Measurements from ENCODE around the gene DYRK3.
"Not testable (repeated sequence)": the region's sequence is repeated elsewhere in the genome, so short reads cannot be mapped to it uniquely, and the experiment has no call there.

Gene DYRK3

GRCh38 chr1:206631085-206631509 lies 4.2 kb upstream of the DYRK3 start:
- no peak for DNase-seq

GRCh38 chr1:206633708-206634121 lies 1.6 kb upstream of the DYRK3 start:
- DNase-seq = no peak

GRCh38 chr1:206634365-206635079 lies 814 bp upstream of the DYRK3 start:
- peak; percentile 43 for DNase-seq

GRCh38 chr1:206635978-206636345 lies 626 bp downstream of the DYRK3 start:
- DNase-seq = no peak

- DNase-seq = no peak
Measured at GRCh38 chr1:206636671-206637070, 1.3 kb downstream of the DYRK3 start.

GRCh38 chr1:206637605-206638004 lies 2.3 kb downstream of the DYRK3 start:
- DNase-seq = no peak

- DNase-seq = not testable (repeated sequence)
Measured at GRCh38 chr1:206642074-206642473, 6.7 kb downstream of the DYRK3 start.

- no peak for DNase-seq
Measured at GRCh38 chr1:206643118-206643698, 7.9 kb downstream of the DYRK3 start.

- no peak for DNase-seq
Measured at GRCh38 chr1:206646504-206646903, 11.2 kb downstream of the DYRK3 start.

- DNase-seq = no peak
Measured at GRCh38 chr1:206647224-206647623, 11.9 kb downstream of the DYRK3 start.

- no peak for DNase-seq
Measured at GRCh38 chr1:206649261-206649921, 14.1 kb downstream of the DYRK3 start.

- DNase-seq = no peak
Measured at GRCh38 chr1:206651014-206651413, 15.7 kb downstream of the DYRK3 start.

GRCh38 chr1:206651958-206652890 lies 16.9 kb downstream of the DYRK3 start:
- no peak for DNase-seq

- no peak for DNase-seq
Measured at GRCh38 chr1:206653715-206654459, 18.6 kb downstream of the DYRK3 start.

GRCh38 chr1:206654828-206655227 lies 19.5 kb downstream of the DYRK3 start:
- DNase-seq = no peak

GRCh38 chr1:206655471-206655882 lies 20.1 kb downstream of the DYRK3 start:
- DNase-seq = no peak

GRCh38 chr1:206656936-206657335 lies 21.6 kb downstream of the DYRK3 start:
- no peak for DNase-seq

- DNase-seq = no peak
Measured at GRCh38 chr1:206657751-206658150, 22.4 kb downstream of the DYRK3 start.

- DNase-seq = peak; percentile 43
Measured at GRCh38 chr1:206658264-206658980, 23.1 kb downstream of the DYRK3 start.

- no peak for DNase-seq
Measured at GRCh38 chr1:206658981-206659273, 23.6 kb downstream of the DYRK3 start.

GRCh38 chr1:206660136-206660535 lies 24.8 kb downstream of the DYRK3 start:
- no peak for DNase-seq

Data from central memory CD4-positive, alpha-beta T cell (primary cell).